Aorta (tissue), 5 donors: ENCODE data around the gene ATP2A1. TPM values are rescaled to one million over a fixed set of nuclear protein-coding genes. Genes with fewer than 3 reads are reported as not detected.

Experiments
- ATAC-seq: fragments of 200-7000 bp; cut with Tn5 transposase; one replicate; pipeline ENCODE4 v1.9.1; 2022; ENCODE audit warnings: moderate library complexity; ENCODE audit not compliant: low FRiP score
- DNase-seq, 2 donors: peaks; one replicate each; pipeline ENCODE4 v3.0.0-alpha.2; 2020
- H3K27ac ChIP-seq, 2 donors: one replicate each; pipeline ENCODE4 v1.5.1; 2013; ENCODE audit warnings: low read length in 2 of 2, mild to moderate bottlenecking in 2 of 2, moderate library complexity in 2 of 2, control low read depth in 1 of 2, inconsistent platforms in 1 of 2, low read depth in 1 of 2
- H3K27me3 ChIP-seq, 2 donors: one replicate each; pipeline ENCODE4 v1.6.1; 2013; ENCODE audit warnings: control low read depth in 1 of 2, low read length in 1 of 2, mild to moderate bottlenecking in 1 of 2, moderate library complexity in 1 of 2; ENCODE audit not compliant: insufficient read depth in 2 of 2, control insufficient read depth in 1 of 2
- H3K36me3 ChIP-seq, 2 donors: one replicate each; pipeline ENCODE4 v1.6.1; 2013; ENCODE audit warnings: control low read depth in 1 of 2, low read length in 1 of 2, mild to moderate bottlenecking in 1 of 2; ENCODE audit not compliant: insufficient read depth in 2 of 2, control insufficient read depth in 1 of 2
- H3K4me1 ChIP-seq, 2 donors: one replicate each; pipeline ENCODE4 v1.6.1; 2013; ENCODE audit warnings: low read length in 2 of 2, control low read depth in 1 of 2, mild to moderate bottlenecking in 1 of 2, moderate library complexity in 1 of 2; ENCODE audit not compliant: insufficient read depth in 2 of 2, control insufficient read depth in 1 of 2
- H3K4me3 ChIP-seq, 2 donors: one replicate each; pipeline ENCODE4 v1.5.1; 2013; ENCODE audit warnings: low read length in 2 of 2, control low read depth in 1 of 2, mild to moderate bottlenecking in 1 of 2
- H3K9me3 ChIP-seq: one replicate; pipeline ENCODE4 v1.6.1; 2013; ENCODE audit warnings: mild to moderate bottlenecking, low read length; ENCODE audit not compliant: control insufficient read depth
- WGBS, 2 donors: extraction: QIAGEN DNeasy Blood & Tissue Kit; methylation state at CpG; one replicate each; pipeline ENCODE4 v1.1.7; 2013; 5-methylcytosine and 5-hydroxymethylcytosine counted together
- intact Hi-C, 2 donors: fragments of 100-400 bp; cut with DNase I; formaldehyde crosslinking; loops; one replicate each; pipeline versions ENCODE4 v1.14.2 to v1.15.0; 2022
- polyA plus RNA-seq, 2 donors: library from polyadenylated mRNA; stranded (reverse); fragments of 200-250 nt; gene quantifications; one replicate each; pipeline ENCODE4 v1.2.3, GENCODE V29; 2013
- total RNA-seq, 2 donors: library from RNA; stranded (reverse); fragmentation: NEBNext Ultra II Directional; extraction: Animal tissue kit (Norgen Biotek cat#: 25700); gene quantifications; one replicate each; pipeline ENCODE4 v1.2.1, GENCODE V29; 2021
- donor health status: healthy with polysubstance abuse.
- donor health status: Bipolar disorder and iron deficiency.
- donor health status: DM: no; HTN: no; CAD: no.
- donor health status: DM: no; HTN: no; CAD: no.
- donor health status: DM: yes; HTN: yes; CAD: no.

ATP2A1 gene
- total and polyA plus RNA-seq, 4 donors, result 0.36 to 0.97 (median 0.43) TPM

DNA sequence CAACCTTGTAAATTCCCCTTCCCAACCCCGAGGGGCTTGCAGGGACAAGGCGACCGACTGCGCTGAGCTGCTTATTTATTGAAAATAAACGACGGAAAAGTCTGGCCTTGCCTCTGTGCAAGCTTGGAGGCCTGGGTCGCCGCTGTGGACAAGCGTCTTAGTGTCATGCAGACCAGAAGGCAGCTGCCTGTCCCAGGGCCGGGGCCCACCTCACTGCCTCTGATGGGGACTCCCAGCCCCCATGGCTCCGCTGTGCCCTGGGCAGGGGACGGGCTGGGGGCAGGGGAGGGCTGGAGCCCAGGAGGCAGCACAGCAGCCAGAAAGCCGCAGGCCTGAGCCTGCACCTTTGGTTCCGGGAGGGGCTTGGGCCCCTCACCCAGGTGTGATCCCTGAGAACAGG lies 26.1 kb downstream of the ATP2A1 start:
- WGBS, 2 donors, result 77 to 85% methylated on average over 14 of the region's 14 CpGs
- no peaks in the 10 kb centered on the region for H3K9me3 ChIP-seq
- no peaks in the 10 kb centered on the region for H3K36me3 ChIP-seq
- H3K4me3 ChIP-seq, result no peak overlapping the region
- no peaks in the 10 kb centered on the region for H3K4me1 ChIP-seq
- no peak for DNase-seq
- ATAC-seq, result no peak
- H3K27me3 ChIP-seq, result no peaks in the 10 kb centered on the region
- intact Hi-C loops, result no loop called here
- H3K27ac ChIP-seq, result no peak overlapping the region

DNA sequence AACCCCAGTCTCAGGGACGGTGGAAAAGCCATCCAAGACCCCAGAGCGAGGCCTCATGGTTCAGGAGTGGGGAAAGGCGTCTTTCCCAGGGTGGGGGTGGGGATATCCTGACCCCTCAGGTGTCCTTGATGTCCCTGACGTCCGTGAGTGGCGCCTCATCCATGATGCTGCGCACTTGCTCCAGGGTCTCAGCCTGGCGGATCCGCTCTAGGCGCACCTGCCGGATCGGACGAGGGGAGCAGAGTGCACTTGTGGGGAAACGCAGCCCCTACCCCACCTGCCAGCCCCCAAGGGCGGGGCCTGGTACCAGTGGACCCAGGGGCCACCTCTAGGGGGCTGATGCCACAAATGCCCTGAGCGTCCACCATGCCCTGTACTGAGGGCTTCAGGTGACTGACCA lies 26.5 kb downstream of the ATP2A1 start:
- intact Hi-C loops, result no loop called here
- ATAC-seq (no peak), DNase-seq (no peak)
- 95 to 96% methylated on average over 16 of the region's 16 CpGs for WGBS, 2 donors
- Histone ChIP-seq H3K4me1 (no peaks in the 10 kb centered on the region), H3K27ac (no peak overlapping the region), H3K9me3 (no peaks in the 10 kb centered on the region), H3K36me3 (no peaks in the 10 kb centered on the region), H3K4me3 (no peak overlapping the region), H3K27me3 (no peaks in the 10 kb centered on the region)

DNA sequence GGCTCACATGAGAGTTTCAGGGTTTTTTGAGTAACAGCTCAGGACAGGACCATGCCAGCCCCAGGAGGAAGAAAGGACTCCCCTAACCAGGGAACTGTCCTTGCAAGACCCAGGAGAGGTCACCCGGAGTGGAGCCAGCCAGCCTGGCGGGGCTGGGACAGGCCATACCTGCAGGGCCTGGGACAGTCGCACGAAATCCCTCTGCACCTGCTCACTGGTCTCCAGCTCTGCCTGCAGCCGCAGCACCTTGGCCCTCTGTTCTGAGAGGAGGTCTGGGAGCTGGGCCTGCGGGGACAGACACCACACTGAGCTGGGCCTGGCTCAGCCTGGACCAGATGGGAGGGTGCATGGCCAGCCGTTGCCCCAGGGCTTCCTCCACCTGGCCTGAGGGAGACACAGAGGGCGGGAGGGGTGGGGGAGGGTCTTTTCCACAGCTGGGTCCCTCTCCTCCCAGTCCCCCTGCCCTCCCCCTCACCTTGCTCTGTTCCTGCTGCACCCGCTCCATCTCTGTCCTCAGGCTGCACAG lies 27.0 kb downstream of the ATP2A1 start:
- H3K4me1 ChIP-seq, result no peaks in the 10 kb centered on the region
- DNase-seq (no peak), ATAC-seq (no peak)
- intact Hi-C loops, result no loop called here
- H3K27me3 ChIP-seq, result no peaks in the 10 kb centered on the region
- H3K9me3 ChIP-seq, result no peaks in the 10 kb centered on the region
- no peaks in the 10 kb centered on the region for H3K36me3 ChIP-seq
- H3K27ac ChIP-seq, result no peak overlapping the region
- 89 to 92% methylated on average over 9 of the region's 9 CpGs for WGBS, 2 donors
- no peak overlapping the region for H3K4me3 ChIP-seq

DNA sequence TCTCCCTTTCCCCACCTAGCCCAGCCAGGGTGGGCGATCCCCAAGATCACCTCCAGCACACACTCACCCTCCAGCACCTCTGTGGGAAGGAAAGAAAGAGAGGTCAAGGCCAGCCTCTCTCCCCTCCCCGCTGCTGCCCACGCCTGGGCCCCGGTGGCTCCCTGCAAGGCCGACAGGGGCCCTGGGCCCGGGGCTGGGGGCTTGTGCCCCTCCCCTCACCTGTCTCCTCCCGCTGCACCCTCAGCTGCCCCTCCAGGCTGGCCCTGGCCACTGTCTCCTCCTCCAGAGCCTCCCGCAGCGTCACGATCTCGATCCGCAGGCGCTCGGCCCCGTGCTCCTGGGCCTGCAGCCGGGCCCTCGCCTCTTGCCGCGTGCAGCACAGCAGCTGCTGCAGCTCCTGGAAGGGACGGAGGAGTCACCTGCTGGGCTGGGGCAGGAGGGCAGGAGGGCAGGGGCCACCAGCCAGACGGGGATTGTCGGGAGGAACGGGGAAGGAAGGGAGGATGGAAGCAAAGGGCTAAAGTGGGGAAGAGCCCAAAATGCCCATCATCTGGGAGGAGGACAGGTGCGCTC lies 27.6 kb downstream of the ATP2A1 start:
- Histone ChIP-seq H3K4me3 (no peak overlapping the region), H3K27ac (no peak overlapping the region), H3K27me3 (no peaks in the 10 kb centered on the region), H3K4me1 (no peaks in the 10 kb centered on the region), H3K9me3 (no peaks in the 10 kb centered on the region), H3K36me3 (no peaks in the 10 kb centered on the region)
- ATAC-seq (no peak), DNase-seq (no peak)
- intact Hi-C loops, result no loop called here
- 77 to 84% methylated on average over 23 to 24 of the region's 24 CpGs for WGBS, 2 donors

DNA sequence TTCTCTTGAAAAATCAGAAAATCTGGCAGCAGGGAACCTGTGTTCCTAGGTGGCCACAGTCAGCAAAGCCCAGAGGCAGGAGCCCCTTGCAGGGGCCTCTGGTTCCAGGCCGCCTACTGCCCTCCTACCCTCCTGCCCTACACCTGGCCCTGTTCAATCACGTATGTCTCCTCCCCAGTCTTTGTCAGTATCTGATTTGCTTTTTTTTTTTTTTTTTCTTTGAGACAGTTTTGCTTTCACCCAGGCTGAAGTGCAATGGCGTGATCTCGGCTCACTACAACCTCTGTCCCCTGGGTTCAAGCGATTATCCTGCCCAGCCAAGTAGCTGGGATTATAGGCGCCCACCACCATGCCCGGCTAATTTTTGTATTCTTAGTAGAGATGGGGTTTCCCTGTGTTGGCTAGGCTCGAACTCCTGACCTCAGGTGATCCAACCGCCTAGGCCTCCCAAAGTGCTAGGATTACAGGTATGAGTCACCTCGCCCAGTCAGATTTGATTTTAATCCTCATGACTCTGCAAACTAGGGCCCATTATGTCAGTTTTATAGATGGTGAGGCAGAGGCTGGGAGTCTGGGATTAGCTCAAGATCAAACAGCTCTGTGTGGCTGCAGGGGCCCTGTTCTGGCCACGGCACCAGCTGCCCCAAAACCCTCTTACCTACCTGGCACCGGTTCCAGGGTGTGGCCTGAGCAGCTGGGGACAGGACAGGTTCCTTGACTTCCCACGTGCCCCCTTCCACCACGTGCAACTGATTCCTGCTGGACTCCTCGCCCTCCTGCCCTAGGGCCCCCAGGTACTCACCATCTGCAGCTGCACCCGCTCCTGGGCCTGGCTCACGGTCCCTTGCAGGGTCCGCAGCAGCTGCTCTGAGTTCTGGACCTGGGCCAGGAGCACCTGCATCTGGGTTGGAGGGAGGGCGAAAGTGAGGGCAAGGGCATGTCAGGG lies 32.1 kb downstream of the ATP2A1 start:
- Histone ChIP-seq H3K9me3 (no peaks in the 10 kb centered on the region), H3K4me3 (no peak overlapping the region), H3K4me1 (no peaks in the 10 kb centered on the region), H3K27ac (no peak overlapping the region), H3K27me3 (no peaks in the 10 kb centered on the region), H3K36me3 (peaks cover 0 to 2% of the 10 kb centered on the region in 2 donors)
- intact Hi-C loops, result no loop called here
- WGBS, 2 donors, result 88 to 90% methylated on average over 19 of the region's 19 CpGs
- DNase-seq, result no peak
- ATAC-seq, result no peak

DNA sequence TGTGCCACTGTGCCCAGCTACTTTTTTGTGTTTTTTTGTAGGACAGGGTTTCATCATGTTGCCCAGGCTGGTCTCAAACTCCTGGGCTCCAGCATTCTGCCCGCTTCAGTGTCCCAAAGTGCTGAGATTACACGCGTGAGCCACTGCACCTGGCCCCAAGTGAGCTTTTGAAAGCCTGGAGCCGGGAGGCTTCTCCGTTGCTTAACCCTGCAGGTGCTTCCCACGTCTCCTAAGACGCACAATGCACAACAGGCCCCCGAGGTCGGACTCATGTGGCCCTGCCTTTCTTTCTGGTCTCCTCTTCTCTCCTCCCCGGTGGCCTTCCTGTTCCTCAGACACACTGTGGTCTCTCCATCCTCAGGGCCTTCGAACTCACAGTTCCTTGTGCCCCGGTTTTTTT lies 34.3 kb downstream of the ATP2A1 start:
- no peak for DNase-seq
- no peaks in the 10 kb centered on the region for H3K27me3 ChIP-seq
- ATAC-seq, result no peak
- H3K4me1 ChIP-seq, result no peaks in the 10 kb centered on the region
- no peak overlapping the region for H3K4me3 ChIP-seq
- no peak overlapping the region for H3K27ac ChIP-seq
- 91 to 93% methylated on average over 12 of the region's 12 CpGs for WGBS, 2 donors
- peaks cover 0 to 2% of the 10 kb centered on the region in 2 donors for H3K36me3 ChIP-seq
- H3K9me3 ChIP-seq, result no peaks in the 10 kb centered on the region
- intact Hi-C loops, result no loop called here

DNA sequence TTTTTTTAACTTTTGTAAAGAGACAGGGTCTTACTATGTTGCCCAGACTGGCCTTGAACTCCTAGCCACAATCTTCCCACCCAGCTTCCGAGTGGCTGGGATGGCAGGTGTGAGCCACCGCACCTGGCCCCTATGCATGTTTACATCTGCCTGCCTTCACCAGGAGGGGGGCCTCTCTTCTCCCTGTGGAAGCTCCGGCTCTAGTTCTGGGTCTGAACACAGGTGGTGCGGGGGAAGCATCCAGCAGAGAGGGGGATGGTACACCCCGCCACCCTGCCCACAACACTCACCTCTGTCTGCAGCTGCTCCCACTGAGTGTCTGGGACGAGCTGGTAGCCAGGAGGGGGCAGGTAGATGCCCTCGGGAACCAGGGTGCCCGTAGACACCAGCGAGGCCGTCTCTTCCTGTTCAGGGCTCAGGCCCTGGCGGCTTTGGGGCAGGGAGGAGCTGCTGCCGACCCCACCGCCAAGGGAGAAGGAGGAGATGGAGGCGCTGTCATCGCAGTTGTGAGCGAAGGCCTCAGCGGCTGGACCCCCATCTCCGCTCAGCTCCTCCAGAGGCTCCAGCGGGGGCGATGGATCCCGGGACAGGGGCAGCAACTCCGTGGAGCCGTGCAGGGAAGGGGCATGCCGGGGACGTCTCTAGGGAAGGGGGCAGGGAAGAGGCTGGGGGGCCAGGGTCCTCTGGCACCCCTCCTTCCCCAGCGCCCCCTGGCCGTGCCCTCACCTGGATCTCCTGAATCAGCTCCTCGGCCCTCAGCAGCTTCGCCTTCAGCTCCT lies 35.8 kb downstream of the ATP2A1 start:
- peaks cover 0 to 2% of the 10 kb centered on the region in 2 donors for H3K36me3 ChIP-seq
- 92 to 96% methylated on average over 26 to 29 of the region's 29 CpGs for WGBS, 2 donors
- no peak overlapping the region for H3K4me3 ChIP-seq
- intact Hi-C loops, result no loop called here
- H3K4me1 ChIP-seq, result no peaks in the 10 kb centered on the region
- no peaks in the 10 kb centered on the region for H3K9me3 ChIP-seq
- no peak overlapping the region for H3K27ac ChIP-seq
- ATAC-seq, result peak; percentile 22
- no peaks in the 10 kb centered on the region for H3K27me3 ChIP-seq
- no peak for DNase-seq

DNA sequence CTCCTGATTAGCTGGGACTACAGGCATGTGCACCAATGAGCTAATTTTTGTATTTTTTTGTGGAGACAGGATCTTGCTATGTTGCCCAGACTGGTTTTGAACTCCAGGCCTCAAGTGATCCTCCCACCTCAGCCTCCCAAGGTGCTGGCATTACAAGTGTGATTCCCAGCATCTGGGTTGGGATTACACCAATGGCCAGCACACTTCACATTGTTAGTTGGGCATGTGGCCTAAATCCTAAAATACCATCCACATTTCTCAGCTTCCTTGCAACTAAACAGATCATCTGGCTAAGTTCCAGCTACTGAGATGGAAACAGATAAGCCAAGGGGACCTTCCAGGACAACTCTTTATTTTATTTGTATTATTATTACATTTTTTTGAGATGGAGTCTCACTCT lies 36.9 kb downstream of the ATP2A1 start:
- intact Hi-C loops, result no loop called here

More for the DNA sequence above, 36.9 kb downstream of the ATP2A1 start:
- DNase-seq, result no peak
- H3K27me3 ChIP-seq, result no peaks in the 10 kb centered on the region
- no peak overlapping the region for H3K27ac ChIP-seq
- H3K4me3 ChIP-seq, result no peak overlapping the region
- H3K36me3 ChIP-seq, result peaks cover 0 to 2% of the 10 kb centered on the region in 2 donors
- no peaks in the 10 kb centered on the region for H3K4me1 ChIP-seq
- no peaks in the 10 kb centered on the region for H3K9me3 ChIP-seq
- no peak for ATAC-seq
